Measurements from ENCODE around the gene DMD.

Gene DMD

GRCh38 chrX:31715675-31716074 lies 1495.7 kb downstream of the DMD start:
- Histone ChIP-seq H3K27ac (no peak overlapping the region), H3K36me3 (replicated peaks) (no peaks in the 10 kb centered on the region), H3K27me3 (replicated peaks) (no peaks in the 10 kb centered on the region), H3K4me3 (ENCODE audit: low read depth, low read length) (no peak overlapping the region)
- TF ChIP-seq CTCF (IDR thresholded peaks at IDR 0.05; ENCODE audit: low read depth, low read length, missing control alignments), result no peak
- DNase-seq, result peak; percentile 2
- in situ Hi-C loops (cut with HindIII; ENCODE audit: low pct_ligation_motif_present, low sequenced_read_pairs), result no loop called here

GRCh38 chrX:31714797-31715196 lies 1496.6 kb downstream of the DMD start:
- Histone ChIP-seq H3K36me3 (replicated peaks) (no peaks in the 10 kb centered on the region), H3K27me3 (replicated peaks) (no peaks in the 10 kb centered on the region), H3K4me3 (ENCODE audit: low read depth, low read length) (no peak overlapping the region), H3K27ac (no peak overlapping the region)
- DNase-seq, result no peak
- in situ Hi-C loops (cut with HindIII; ENCODE audit: low pct_ligation_motif_present, low sequenced_read_pairs), result no loop called here
- no peak for TF ChIP-seq CTCF (IDR thresholded peaks at IDR 0.05; ENCODE audit: low read depth, low read length, missing control alignments)

- in situ Hi-C loops (cut with HindIII; ENCODE audit: low pct_ligation_motif_present, low sequenced_read_pairs), result no loop called here
- no peak overlapping the region for H3K27ac ChIP-seq
Measured at GRCh38 chrX:31713120-31713519, 1498.2 kb downstream of the DMD start.

DNA sequence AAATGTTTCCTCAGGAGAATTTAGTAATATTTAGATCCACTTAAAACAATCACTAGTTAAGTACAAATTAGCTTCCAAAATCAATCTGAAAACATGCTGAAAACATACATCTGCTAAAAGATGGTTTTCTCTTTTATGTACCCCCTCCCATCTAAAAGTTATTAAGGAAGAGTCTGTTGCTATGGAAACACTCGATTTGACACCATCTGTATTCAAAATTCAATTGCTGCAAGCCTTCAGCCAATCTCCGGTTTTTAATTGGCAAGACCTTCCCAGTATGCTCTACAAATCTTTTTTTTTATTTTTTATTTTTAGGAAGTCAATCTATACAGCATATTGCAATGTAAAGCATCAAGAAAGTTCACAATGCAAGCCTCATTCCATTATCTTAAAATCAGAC lies 1500.2 kb downstream of the DMD start:
- no peak overlapping the region for H3K27ac ChIP-seq
- H3K36me3 ChIP-seq (replicated peaks), result no peaks in the 10 kb centered on the region
- no peak for TF ChIP-seq CTCF (IDR thresholded peaks at IDR 0.05; ENCODE audit: low read depth, low read length, missing control alignments)
- DNase-seq, result no peak
- in situ Hi-C loops (cut with HindIII; ENCODE audit: low pct_ligation_motif_present, low sequenced_read_pairs), result no loop called here
- no peak overlapping the region for H3K4me3 ChIP-seq (ENCODE audit: low read depth, low read length)
- no peaks in the 10 kb centered on the region for H3K27me3 ChIP-seq (replicated peaks)

More at GRCh38 chrX:31713120-31713519, 1498.2 kb downstream of the DMD start:
- no peak overlapping the region for H3K4me3 ChIP-seq (ENCODE audit: low read depth, low read length)
- DNase-seq, result no peak
- H3K27me3 ChIP-seq (replicated peaks), result no peaks in the 10 kb centered on the region
- TF ChIP-seq CTCF (IDR thresholded peaks at IDR 0.05; ENCODE audit: low read depth, low read length, missing control alignments), result no peak
- no peaks in the 10 kb centered on the region for H3K36me3 ChIP-seq (replicated peaks)

GRCh38 chrX:31708116-31708515 lies 1503.2 kb downstream of the DMD start:
- Histone ChIP-seq H3K36me3 (replicated peaks) (no peaks in the 10 kb centered on the region), H3K27ac (no peak overlapping the region), H3K4me3 (ENCODE audit: low read depth, low read length) (no peak overlapping the region), H3K27me3 (replicated peaks) (no peaks in the 10 kb centered on the region)
- DNase-seq, result peak; percentile 5
- in situ Hi-C loops (cut with HindIII; ENCODE audit: low pct_ligation_motif_present, low sequenced_read_pairs), result no loop called here
- no peak for TF ChIP-seq CTCF (IDR thresholded peaks at IDR 0.05; ENCODE audit: low read depth, low read length, missing control alignments)

- in situ Hi-C loops (cut with HindIII; ENCODE audit: low pct_ligation_motif_present, low sequenced_read_pairs), result no loop called here
Measured at GRCh38 chrX:31706466-31706865, 1504.9 kb downstream of the DMD start.

More at GRCh38 chrX:31706466-31706865, 1504.9 kb downstream of the DMD start:
- no peaks in the 10 kb centered on the region for H3K27me3 ChIP-seq (replicated peaks)
- TF ChIP-seq CTCF (IDR thresholded peaks at IDR 0.05; ENCODE audit: low read depth, low read length, missing control alignments), result no peak
- no peaks in the 10 kb centered on the region for H3K36me3 ChIP-seq (replicated peaks)
- H3K27ac ChIP-seq, result no peak overlapping the region
- no peak for DNase-seq
- no peak overlapping the region for H3K4me3 ChIP-seq (ENCODE audit: low read depth, low read length)

Measured in brain microvascular endothelial cell (primary cell).